Suprapubic skin (tissue), 4 donors: ENCODE results near the gene PKP3. TPM values are rescaled to one million over a fixed set of nuclear protein-coding genes. Genes with fewer than 3 reads are reported as not detected.

Source experiments
- DNase-seq, 2 donors: peaks; one replicate each; pipeline ENCODE4 v3.0.0-alpha.2; 2019; ENCODE audit warnings: low spot score in 2 of 2
- H3K27ac ChIP-seq: fragments of 200-600 bp; sonication (generic); one replicate; pipeline ENCODE4 v1.5.1; 2019
- H3K27me3 ChIP-seq: fragments of 200-600 bp; sonication (generic); one replicate; pipeline ENCODE4 v1.5.1; 2019
- H3K36me3 ChIP-seq: fragments of 200-600 bp; sonication (generic); one replicate; pipeline ENCODE4 v1.5.1; 2019
- H3K4me1 ChIP-seq: fragments of 200-600 bp; sonication (generic); one replicate; pipeline ENCODE4 v1.5.1; 2019
- H3K4me3 ChIP-seq: fragments of 200-600 bp; sonication (generic); one replicate; pipeline ENCODE4 v1.5.1; 2019; ENCODE audit warnings: mild to moderate bottlenecking
- H3K9me3 ChIP-seq: fragments of 200-600 bp; sonication (generic); one replicate; pipeline ENCODE4 v1.5.1; 2019
- CTCF ChIP-seq, 2 donors: fragments of 200-600 bp in 1 of 2; fragments of 450-650 bp in 1 of 2; sonication (generic) in 1 of 2; IDR thresholded peaks; one replicate each; pipeline ENCODE4 v1.5.1; 2016 to 2019; ENCODE audit warnings: antibody characterized with exemption in 2 of 2, mild to moderate bottlenecking in 1 of 2, moderate library complexity in 1 of 2
- EP300 ChIP-seq: sonication (generic); formaldehyde crosslinking; IDR thresholded peaks from one replicate; pipeline ENCODE4 v1.6.1; 2017; ENCODE audit warnings: antibody characterized with exemption
- POLR2A ChIP-seq, 2 donors: fragments of 450-650 bp; IDR thresholded peaks; one replicate each; pipeline ENCODE4 v1.6.1; 2017; ENCODE audit warnings: antibody characterized with exemption in 2 of 2, mild to moderate bottlenecking in 2 of 2, moderate library complexity in 2 of 2
- POLR2AphosphoS5 ChIP-seq, 3 donors: sonication (generic); formaldehyde crosslinking; IDR thresholded peaks; one replicate each; pipeline ENCODE4 v1.6.1; 2017; ENCODE audit warnings: antibody characterized with exemption in 3 of 3
- WGBS: methylation state at CpG from one replicate; pipeline ENCODE4 v1.1.5; 2018; 5-methylcytosine and 5-hydroxymethylcytosine counted together
- total RNA-seq, 4 donors: library from RNA; depleted of rRNA; stranded (reverse); fragments of >200 nt; gene quantifications; one replicate each; pipeline ENCODE4 v1.1.0, GENCODE V29; 2016

PKP3 gene
- total RNA-seq, 4 donors from 2014 or later: 318 to 486 (median 428) TPM

- H3K36me3 ChIP-seq: no peaks in the 10 kb centered on the region
- peaks cover 56% of the 10 kb centered on the region for H3K27me3 ChIP-seq
- peaks cover 29% of the 10 kb centered on the region for H3K4me1 ChIP-seq
- H3K4me3 ChIP-seq: no peak overlapping the region
- DNase-seq: no peak
- H3K9me3 ChIP-seq: no peaks in the 10 kb centered on the region
- TF ChIP-seq POLR2AphosphoS5 (IDR thresholded peaks at IDR 0.05) (no peak), CTCF (IDR thresholded peaks at IDR 0.05) (no peak), POLR2A (IDR thresholded peaks at IDR 0.05) (no peak)
- 76% methylated on average over 15 of the region's 16 CpGs for WGBS
- H3K27ac ChIP-seq: no peak overlapping the region
These were observed 28.2 kb upstream of the PKP3 start for GRCh38 chr11:365831-366230.

GRCh38 chr11:367956-368413 lies 26.0 kb upstream of the PKP3 start:
- Histone ChIP-seq H3K27me3 (peaks cover 56% of the 10 kb centered on the region), H3K27ac (no peak overlapping the region), H3K4me1 (peaks cover 29% of the 10 kb centered on the region), H3K9me3 (no peaks in the 10 kb centered on the region), H3K4me3 (no peak overlapping the region), H3K36me3 (no peaks in the 10 kb centered on the region)
- TF ChIP-seq POLR2AphosphoS5 (IDR thresholded peaks at IDR 0.05) (no peak), POLR2A (IDR thresholded peaks at IDR 0.05) (no peak), EP300 (no peak), CTCF (IDR thresholded peaks at IDR 0.05) (no peak)
- 32% methylated on average over 7 of the region's 7 CpGs for WGBS
- DNase-seq: no peak

- DNase-seq: peak in 1 of 2 donors; percentile 57
- Histone ChIP-seq H3K27me3 (peaks cover 56% of the 10 kb centered on the region), H3K27ac (no peak overlapping the region), H3K4me1 (peaks cover 29% of the 10 kb centered on the region), H3K36me3 (no peaks in the 10 kb centered on the region), H3K9me3 (no peaks in the 10 kb centered on the region), H3K4me3 (peak overlapping the region; percentile 41)
- TF ChIP-seq CTCF (IDR thresholded peaks at IDR 0.05) (no peak), POLR2AphosphoS5 (IDR thresholded peaks at IDR 0.05) (no peak), POLR2A (IDR thresholded peaks at IDR 0.05) (no peak), EP300 (no peak)
- WGBS: 5% methylated on average over 10 of the region's 61 CpGs
These were observed 25.3 kb upstream of the PKP3 start for GRCh38 chr11:368414-369335.

- peaks cover 50% of the 10 kb centered on the region for H3K27me3 ChIP-seq
- no peak within 1 kb of the TSS for H3K27ac ChIP-seq
- no CpG with 5 or more reads among the region's 118 CpGs for WGBS
- no peak for TF ChIP-seq EP300
- TF ChIP-seq CTCF (IDR thresholded peaks at IDR 0.05): no peak
- TF ChIP-seq POLR2AphosphoS5 (IDR thresholded peaks at IDR 0.05): no peak
- TF ChIP-seq POLR2A (IDR thresholded peaks at IDR 0.05): no peak
- H3K9me3 ChIP-seq: no peaks in the 10 kb centered on the region
- no peaks in the 10 kb centered on the region for H3K36me3 ChIP-seq
- no peak for DNase-seq
- H3K4me3 ChIP-seq: peak within 1 kb of the TSS; percentile 41
- H3K4me1 ChIP-seq: peaks cover 24% of the 10 kb centered on the region
These were observed 24.5 kb upstream of the PKP3 start, which contains the start of gene B4GALNT4 for GRCh38 chr11:369336-370018. Gene B4GALNT4, plus strand, starts transcription at chr11:369499. Its CDS starts 305 bp downstream, at chr11:369804.
